IMR-90 (cell line): Measurements from ENCODE around the gene OPRM1.

Experiments
- BHLHE40 ChIP-seq: fragments of 150-350 bp; IDR thresholded peaks from 2 replicates; pipeline ENCODE4 v1.6.1; 2016; ENCODE audit warnings: mild to moderate bottlenecking, low read depth, low read length
- CEBPB ChIP-seq: IDR thresholded peaks from 2 replicates; pipeline ENCODE4 v1.6.1; 2012; ENCODE audit warnings: low read depth, low read length, improper control_type of control experiment
- FOS ChIP-seq: fragments of 150-350 bp; IDR thresholded peaks from 2 replicates; pipeline ENCODE4 v1.6.1; 2016; ENCODE audit warnings: low read depth, low read length
- MAFK ChIP-seq: IDR thresholded peaks from 2 replicates; pipeline ENCODE4 v1.6.1; 2012; ENCODE audit warnings: low read depth, low read length, improper control_type of control experiment
- MAZ ChIP-seq: IDR thresholded peaks from 2 replicates; pipeline ENCODE4 v1.6.1; 2012; ENCODE audit warnings: low read depth, mild to moderate bottlenecking, low read length, improper control_type of control experiment, moderate library complexity, borderline replicate concordance
- MXI1 ChIP-seq: IDR thresholded peaks from 2 replicates; pipeline ENCODE4 v1.6.1; 2012; ENCODE audit warnings: low read depth, mild to moderate bottlenecking, low read length, moderate library complexity, borderline replicate concordance
- NFE2L2 ChIP-seq: fragments of 150-350 bp; IDR thresholded peaks from 2 replicates; pipeline ENCODE4 v1.6.1; 2016; ENCODE audit warnings: low read depth, mild to moderate bottlenecking, low read length
- POLR2A ChIP-seq: IDR thresholded peaks from 2 replicates; pipeline ENCODE4 v1.6.1; 2012; ENCODE audit warnings: mild to moderate bottlenecking, low read depth, low read length
- RAD21 ChIP-seq: IDR thresholded peaks from 2 replicates; pipeline ENCODE4 v1.6.1; 2012; ENCODE audit warnings: low read length, improper control_type of control experiment
- RCOR1 ChIP-seq: IDR thresholded peaks from 2 replicates; pipeline ENCODE4 v1.6.1; 2012; ENCODE audit warnings: mild to moderate bottlenecking, low read length, improper control_type of control experiment; ENCODE audit not compliant: insufficient replicate concordance
- RFX5 ChIP-seq: IDR thresholded peaks from 2 replicates; pipeline ENCODE4 v1.8.0; 2012; ENCODE audit warnings: low read depth, mild to moderate bottlenecking, low read length, moderate library complexity
- SMC3 ChIP-seq: fragments of 150-350 bp; IDR thresholded peaks from 2 replicates; pipeline ENCODE4 v1.6.1; 2016; ENCODE audit warnings: low read depth, mild to moderate bottlenecking, antibody characterized with exemption, low read length, moderate library complexity
- TF ChIP-seq, protein P1 (sequence below): conservative IDR thresholded peaks from 2 replicates; pipeline ENCODE4 v1.5.1; 2012; ENCODE audit warnings: mild to moderate bottlenecking, low read depth, low read length, improper control_type of control experiment
- TF ChIP-seq, protein P2 (sequence below): fragments of 150-350 bp; IDR thresholded peaks from 2 replicates; pipeline ENCODE4 v1.6.1; 2017; ENCODE audit warnings: mild to moderate bottlenecking, antibody characterized with exemption, low read length, low read depth

DNA sequence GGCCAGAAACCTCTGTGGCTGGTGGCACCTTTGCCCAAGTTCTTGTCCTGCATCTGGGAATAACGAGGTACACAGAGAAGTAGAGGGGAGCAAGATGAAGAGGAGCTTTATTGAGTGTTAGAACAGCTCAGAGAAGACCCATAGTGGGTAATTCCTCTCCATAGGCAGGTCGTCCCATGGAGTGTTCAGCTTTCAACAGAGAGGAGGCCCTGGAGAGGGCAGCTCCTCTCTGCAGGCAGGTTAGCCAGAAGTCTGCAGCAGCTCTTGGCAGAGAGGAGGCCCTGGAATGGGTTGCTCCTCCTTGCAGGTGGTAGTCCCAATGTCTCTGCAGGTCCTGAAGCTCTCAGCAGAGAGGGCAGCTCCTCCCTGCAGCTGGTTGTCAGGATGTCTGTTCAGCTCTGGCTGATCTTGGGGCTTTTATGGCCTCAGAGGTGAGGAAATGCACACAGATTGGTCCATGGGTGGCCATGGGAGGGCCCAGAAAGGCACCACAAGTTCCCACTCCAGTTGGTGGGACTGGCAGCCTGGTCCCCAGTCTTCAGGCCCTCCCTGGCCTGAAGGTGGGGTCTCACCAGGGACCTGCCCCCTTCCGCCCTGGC is 228.6 kb downstream of the OPRM1 start:
- TF ChIP-seq, protein P1, sequence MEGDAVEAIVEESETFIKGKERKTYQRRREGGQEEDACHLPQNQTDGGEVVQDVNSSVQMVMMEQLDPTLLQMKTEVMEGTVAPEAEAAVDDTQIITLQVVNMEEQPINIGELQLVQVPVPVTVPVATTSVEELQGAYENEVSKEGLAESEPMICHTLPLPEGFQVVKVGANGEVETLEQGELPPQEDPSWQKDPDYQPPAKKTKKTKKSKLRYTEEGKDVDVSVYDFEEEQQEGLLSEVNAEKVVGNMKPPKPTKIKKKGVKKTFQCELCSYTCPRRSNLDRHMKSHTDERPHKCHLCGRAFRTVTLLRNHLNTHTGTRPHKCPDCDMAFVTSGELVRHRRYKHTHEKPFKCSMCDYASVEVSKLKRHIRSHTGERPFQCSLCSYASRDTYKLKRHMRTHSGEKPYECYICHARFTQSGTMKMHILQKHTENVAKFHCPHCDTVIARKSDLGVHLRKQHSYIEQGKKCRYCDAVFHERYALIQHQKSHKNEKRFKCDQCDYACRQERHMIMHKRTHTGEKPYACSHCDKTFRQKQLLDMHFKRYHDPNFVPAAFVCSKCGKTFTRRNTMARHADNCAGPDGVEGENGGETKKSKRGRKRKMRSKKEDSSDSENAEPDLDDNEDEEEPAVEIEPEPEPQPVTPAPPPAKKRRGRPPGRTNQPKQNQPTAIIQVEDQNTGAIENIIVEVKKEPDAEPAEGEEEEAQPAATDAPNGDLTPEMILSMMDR, result no peak
- TF ChIP-seq SMC3 (no peak), RAD21 (no peak), MXI1 (no peak), BHLHE40 (no peak), NFE2L2 (no peak), MAFK (no peak), POLR2A (no peak), FOS (no peak), RCOR1 (no peak), RFX5 (no peak), MAZ (no peak), CEBPB (no peak)
- TF ChIP-seq, protein P2, sequence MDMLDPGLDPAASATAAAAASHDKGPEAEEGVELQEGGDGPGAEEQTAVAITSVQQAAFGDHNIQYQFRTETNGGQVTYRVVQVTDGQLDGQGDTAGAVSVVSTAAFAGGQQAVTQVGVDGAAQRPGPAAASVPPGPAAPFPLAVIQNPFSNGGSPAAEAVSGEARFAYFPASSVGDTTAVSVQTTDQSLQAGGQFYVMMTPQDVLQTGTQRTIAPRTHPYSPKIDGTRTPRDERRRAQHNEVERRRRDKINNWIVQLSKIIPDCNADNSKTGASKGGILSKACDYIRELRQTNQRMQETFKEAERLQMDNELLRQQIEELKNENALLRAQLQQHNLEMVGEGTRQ, result no peak
